Measurements from ENCODE around the gene CTDSPL. TPM values are rescaled to one million over a fixed set of nuclear protein-coding genes. Genes with fewer than 3 reads are reported as not detected.

The CTDSPL gene
- total and polyA plus RNA-seq, 2 of the 8 experiments (the other 6 are each of a cell fraction or from before 2014, with no cell fraction given) = 20.3 to 42.2 TPM

GRCh38 chr3:38008191-38008701 is 146.6 kb downstream of the CTDSPL start (continued):
- TF ChIP-seq USF2 (IDR thresholded peaks at IDR 0.05; ENCODE audit: low read length) = no peak
- TF ChIP-seq POLR2A (IDR thresholded peaks at IDR 0.05; ENCODE audit: control extremely low read depth in 1 of 2, low read depth in 2 of 2, low read length in 2 of 2) = no peak
- no peak for TF ChIP-seq EZH2 (IDR thresholded peaks at IDR 0.05; ENCODE audit: low read depth, low read length, severe bottlenecking)
